DOHH2 (cell line): ENCODE results near the gene COMMD4.

Experiments
- EZH2phosphoT487 ChIP-seq: fragments of 200-600 bp; sonication (generic); IDR thresholded peaks from 2 replicates; pipeline ENCODE4 v1.6.1; 2017; ENCODE audit warnings: borderline replicate concordance, mild to moderate bottlenecking, antibody characterized with exemption, low read length, moderate library complexity, mixed read lengths
- TF ChIP-seq, protein P1 (sequence below): fragments of 200-600 bp; sonication (generic); IDR thresholded peaks from one replicate; pipeline ENCODE4 v1.5.1; 2014; ENCODE audit warnings: antibody characterized with exemption, mild to moderate bottlenecking, low read depth, low read length; ENCODE audit not compliant: poor library complexity, severe bottlenecking

DNA sequence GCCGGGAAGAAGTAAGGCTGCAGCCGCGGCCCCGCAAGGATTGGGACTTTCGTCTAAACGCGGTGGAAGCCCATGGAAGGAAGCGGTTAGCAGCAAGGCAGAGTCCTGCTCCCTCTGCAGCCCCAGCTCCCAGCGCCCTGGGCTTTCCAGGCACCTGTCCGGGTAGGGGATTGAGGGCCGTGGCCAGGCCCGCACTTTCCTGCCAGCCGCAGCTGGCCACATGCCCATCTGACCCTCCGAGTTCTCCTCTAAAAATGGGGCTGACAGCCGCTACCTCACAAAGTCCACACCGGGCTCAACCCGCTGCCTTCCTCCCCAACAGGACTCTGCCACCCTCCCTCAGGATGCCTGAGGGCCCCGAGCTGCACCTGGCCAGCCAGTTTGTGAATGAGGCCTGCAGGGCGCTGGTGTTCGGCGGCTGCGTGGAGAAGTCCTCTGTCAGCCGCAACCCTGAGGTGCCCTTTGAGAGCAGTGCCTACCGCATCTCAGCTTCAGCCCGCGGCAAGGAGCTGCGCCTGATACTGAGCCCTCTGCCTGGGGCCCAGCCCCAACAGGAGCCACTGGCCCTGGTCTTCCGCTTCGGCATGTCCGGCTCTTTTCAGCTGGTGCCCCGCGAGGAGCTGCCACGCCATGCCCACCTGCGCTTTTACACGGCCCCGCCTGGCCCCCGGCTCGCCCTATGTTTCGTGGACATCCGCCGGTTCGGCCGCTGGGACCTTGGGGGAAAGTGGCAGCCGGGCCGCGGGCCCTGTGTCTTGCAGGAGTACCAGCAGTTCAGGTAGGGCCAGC lies 12.9 kb downstream of the COMMD4 start:
- TF ChIP-seq, protein P1, sequence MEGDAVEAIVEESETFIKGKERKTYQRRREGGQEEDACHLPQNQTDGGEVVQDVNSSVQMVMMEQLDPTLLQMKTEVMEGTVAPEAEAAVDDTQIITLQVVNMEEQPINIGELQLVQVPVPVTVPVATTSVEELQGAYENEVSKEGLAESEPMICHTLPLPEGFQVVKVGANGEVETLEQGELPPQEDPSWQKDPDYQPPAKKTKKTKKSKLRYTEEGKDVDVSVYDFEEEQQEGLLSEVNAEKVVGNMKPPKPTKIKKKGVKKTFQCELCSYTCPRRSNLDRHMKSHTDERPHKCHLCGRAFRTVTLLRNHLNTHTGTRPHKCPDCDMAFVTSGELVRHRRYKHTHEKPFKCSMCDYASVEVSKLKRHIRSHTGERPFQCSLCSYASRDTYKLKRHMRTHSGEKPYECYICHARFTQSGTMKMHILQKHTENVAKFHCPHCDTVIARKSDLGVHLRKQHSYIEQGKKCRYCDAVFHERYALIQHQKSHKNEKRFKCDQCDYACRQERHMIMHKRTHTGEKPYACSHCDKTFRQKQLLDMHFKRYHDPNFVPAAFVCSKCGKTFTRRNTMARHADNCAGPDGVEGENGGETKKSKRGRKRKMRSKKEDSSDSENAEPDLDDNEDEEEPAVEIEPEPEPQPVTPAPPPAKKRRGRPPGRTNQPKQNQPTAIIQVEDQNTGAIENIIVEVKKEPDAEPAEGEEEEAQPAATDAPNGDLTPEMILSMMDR, result no peak
- no peak for TF ChIP-seq EZH2phosphoT487
